Esophagus muscularis mucosa (tissue), 4 donors: ENCODE measurements around the gene AIG1.

Experiments used
- EP300 ChIP-seq: sonication (generic); formaldehyde crosslinking; IDR thresholded peaks from one replicate; pipeline ENCODE4 v1.6.1; 2017; ENCODE audit warnings: antibody characterized with exemption
- POLR2AphosphoS5 ChIP-seq, 2 donors: sonication (generic); formaldehyde crosslinking; IDR thresholded peaks; one replicate each; pipeline ENCODE4 v1.6.1; 2017; ENCODE audit warnings: antibody characterized with exemption in 2 of 2
- TF ChIP-seq, protein P1 (sequence below), 3 experiments: fragments of 200-600 bp in 2 of 3; fragments of 450-650 bp in 1 of 3; sonication (generic) in 2 of 3; IDR thresholded peaks; one replicate each; pipeline ENCODE4 v1.5.1; 2017 to 2019; ENCODE audit warnings: antibody characterized with exemption in 3 of 3, mild to moderate bottlenecking in 2 of 3, moderate library complexity in 1 of 3

DNA sequence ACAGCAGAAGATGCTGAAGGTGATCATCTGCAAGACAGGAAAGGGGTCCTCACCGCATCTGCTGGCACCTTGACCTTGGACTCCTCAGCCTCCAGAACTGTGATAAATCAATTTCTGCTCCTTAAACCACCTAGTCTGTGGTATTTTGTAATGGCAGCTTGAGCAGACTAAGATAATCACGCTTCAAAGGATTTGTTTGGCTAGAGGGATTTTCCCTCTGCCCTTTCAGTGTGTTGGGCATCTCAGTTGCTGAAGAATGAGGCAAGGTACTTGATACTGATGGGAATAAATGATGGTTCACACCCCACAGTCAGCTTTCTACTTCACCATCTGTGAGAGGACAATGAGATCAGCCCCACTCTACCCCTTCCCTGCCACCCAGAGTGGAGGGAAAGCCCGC is 329.6 kb downstream of the AIG1 start:
- TF ChIP-seq, protein P1, sequence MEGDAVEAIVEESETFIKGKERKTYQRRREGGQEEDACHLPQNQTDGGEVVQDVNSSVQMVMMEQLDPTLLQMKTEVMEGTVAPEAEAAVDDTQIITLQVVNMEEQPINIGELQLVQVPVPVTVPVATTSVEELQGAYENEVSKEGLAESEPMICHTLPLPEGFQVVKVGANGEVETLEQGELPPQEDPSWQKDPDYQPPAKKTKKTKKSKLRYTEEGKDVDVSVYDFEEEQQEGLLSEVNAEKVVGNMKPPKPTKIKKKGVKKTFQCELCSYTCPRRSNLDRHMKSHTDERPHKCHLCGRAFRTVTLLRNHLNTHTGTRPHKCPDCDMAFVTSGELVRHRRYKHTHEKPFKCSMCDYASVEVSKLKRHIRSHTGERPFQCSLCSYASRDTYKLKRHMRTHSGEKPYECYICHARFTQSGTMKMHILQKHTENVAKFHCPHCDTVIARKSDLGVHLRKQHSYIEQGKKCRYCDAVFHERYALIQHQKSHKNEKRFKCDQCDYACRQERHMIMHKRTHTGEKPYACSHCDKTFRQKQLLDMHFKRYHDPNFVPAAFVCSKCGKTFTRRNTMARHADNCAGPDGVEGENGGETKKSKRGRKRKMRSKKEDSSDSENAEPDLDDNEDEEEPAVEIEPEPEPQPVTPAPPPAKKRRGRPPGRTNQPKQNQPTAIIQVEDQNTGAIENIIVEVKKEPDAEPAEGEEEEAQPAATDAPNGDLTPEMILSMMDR (IDR thresholded peaks at IDR 0.05), result no peak
- no peak for TF ChIP-seq POLR2AphosphoS5 (IDR thresholded peaks at IDR 0.05)
- TF ChIP-seq EP300, result no peak
